Measurements from ENCODE around the gene DIRAS3.

DNA sequence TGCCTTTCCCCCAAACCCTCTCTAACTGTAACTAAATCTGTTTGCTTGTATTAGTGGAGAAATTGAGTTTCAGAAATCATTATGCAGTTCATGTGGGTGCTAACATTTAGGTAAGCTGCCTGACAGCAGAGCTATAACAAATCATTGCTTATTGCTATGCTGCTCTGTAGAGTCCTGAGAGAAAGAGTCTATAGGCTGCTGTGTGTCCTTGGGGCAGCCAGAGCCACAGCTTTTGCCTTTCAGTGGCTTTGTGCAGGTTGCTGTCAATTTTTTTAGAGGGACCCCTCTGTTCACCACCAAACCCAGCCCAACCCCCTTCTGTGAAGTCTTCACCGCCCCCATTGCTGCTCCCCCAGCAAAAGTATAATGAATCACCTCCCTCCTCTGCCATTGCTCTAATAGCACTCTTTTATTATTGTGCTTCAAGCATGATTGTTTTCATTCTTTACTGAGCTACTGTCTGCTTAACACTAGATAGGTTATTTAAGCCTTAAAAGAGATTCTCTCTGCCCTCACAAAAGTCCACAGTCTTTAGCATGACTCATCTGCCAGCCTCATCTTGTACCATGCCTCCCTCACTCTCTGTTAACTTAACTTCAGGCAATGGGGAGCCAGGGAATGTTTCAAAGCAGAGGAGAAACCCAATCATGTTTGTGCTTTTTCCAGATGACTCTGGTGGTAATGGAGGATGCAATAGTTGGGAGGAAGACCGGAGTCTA lies 38.6 kb downstream of the DIRAS3 start:
- no peak for TF ChIP-seq RAD21 (IDR thresholded peaks at IDR 0.05; ENCODE audit: low read depth)
- no peak for TF ChIP-seq EGR1 (IDR thresholded peaks at IDR 0.05; ENCODE audit: low read depth)
- TF ChIP-seq POLR2AphosphoS5 (IDR thresholded peaks at IDR 0.05; ENCODE audit: low read depth, low read length): no peak
- TF ChIP-seq ZBTB33 (IDR thresholded peaks at IDR 0.05; ENCODE audit: extremely low read depth, insufficient replicate concordance, low read length): no peak
- TF ChIP-seq, protein P1, sequence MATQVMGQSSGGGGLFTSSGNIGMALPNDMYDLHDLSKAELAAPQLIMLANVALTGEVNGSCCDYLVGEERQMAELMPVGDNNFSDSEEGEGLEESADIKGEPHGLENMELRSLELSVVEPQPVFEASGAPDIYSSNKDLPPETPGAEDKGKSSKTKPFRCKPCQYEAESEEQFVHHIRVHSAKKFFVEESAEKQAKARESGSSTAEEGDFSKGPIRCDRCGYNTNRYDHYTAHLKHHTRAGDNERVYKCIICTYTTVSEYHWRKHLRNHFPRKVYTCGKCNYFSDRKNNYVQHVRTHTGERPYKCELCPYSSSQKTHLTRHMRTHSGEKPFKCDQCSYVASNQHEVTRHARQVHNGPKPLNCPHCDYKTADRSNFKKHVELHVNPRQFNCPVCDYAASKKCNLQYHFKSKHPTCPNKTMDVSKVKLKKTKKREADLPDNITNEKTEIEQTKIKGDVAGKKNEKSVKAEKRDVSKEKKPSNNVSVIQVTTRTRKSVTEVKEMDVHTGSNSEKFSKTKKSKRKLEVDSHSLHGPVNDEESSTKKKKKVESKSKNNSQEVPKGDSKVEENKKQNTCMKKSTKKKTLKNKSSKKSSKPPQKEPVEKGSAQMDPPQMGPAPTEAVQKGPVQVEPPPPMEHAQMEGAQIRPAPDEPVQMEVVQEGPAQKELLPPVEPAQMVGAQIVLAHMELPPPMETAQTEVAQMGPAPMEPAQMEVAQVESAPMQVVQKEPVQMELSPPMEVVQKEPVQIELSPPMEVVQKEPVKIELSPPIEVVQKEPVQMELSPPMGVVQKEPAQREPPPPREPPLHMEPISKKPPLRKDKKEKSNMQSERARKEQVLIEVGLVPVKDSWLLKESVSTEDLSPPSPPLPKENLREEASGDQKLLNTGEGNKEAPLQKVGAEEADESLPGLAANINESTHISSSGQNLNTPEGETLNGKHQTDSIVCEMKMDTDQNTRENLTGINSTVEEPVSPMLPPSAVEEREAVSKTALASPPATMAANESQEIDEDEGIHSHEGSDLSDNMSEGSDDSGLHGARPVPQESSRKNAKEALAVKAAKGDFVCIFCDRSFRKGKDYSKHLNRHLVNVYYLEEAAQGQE (IDR thresholded peaks at IDR 0.05; ENCODE audit: low read depth): no peak
